IMR-90 (cell line): ENCODE data around the gene PHB1. TPM values are rescaled to one million over a fixed set of nuclear protein-coding genes. Genes with fewer than 3 reads are reported as not detected.

ENCODE experiments used
- ATAC-seq: fragments of 200-7000 bp; cut with Tn5 transposase; 2 replicates; pipeline ENCODE4 v1.9.1; 2020; ENCODE audit warnings: low read depth, mild to moderate bottlenecking, moderate library complexity
- BruUV-seq: library from RNA; stranded (reverse); fragments of 400-500 nt; replicated peaks from 2 replicates; lab custom pipeline; 2021; lab: Mats Ljungman, UMichigan
- CTCF ChIA-PET: fragments of 300-600 bp; formaldehyde crosslinking; extraction: SDS; loops from one replicate; lab custom pipeline; 2021; ENCODE audit warnings: antibody characterized with exemption; lab: Yijun Ruan, JAX
- POLR2A ChIA-PET: fragments of 300-600 bp; sonication (Branson Sonifier 250); formaldehyde crosslinking; loops from one replicate; lab custom pipeline; 2022; ENCODE audit warnings: antibody characterized with exemption; ENCODE audit not compliant: unreplicated experiment; lab: Charles Lee
- DNase-seq: peaks from one replicate; pipeline ENCODE4 v3.0.0; 2013
- H2AFZ ChIP-seq: replicated peaks from 2 replicates; pipeline ENCODE3; 2013; ENCODE audit warnings: low read length, mild to moderate bottlenecking; ENCODE audit not compliant: poor library complexity
- H2AK5ac ChIP-seq: 2 replicates; pipeline ENCODE4 v1.6.1; 2013; ENCODE audit warnings: low read depth, low read length, inconsistent platforms
- H2AK9ac ChIP-seq: replicated peaks from 2 replicates; pipeline ENCODE3; 2013; ENCODE audit warnings: mild to moderate bottlenecking, low read depth, low read length, moderate library complexity; ENCODE audit not compliant: poor library complexity
- H2BK120ac ChIP-seq: 2 replicates; pipeline ENCODE4 v1.6.1; 2013; ENCODE audit warnings: low read depth, low read length, inconsistent platforms
- H2BK15ac ChIP-seq: 3 replicates; pipeline ENCODE4 v1.6.1; 2013; ENCODE audit warnings: low read depth, low read length, inconsistent platforms
- H2BK20ac ChIP-seq: 2 replicates; pipeline ENCODE4 v1.6.1; 2013; ENCODE audit warnings: low read depth, mild to moderate bottlenecking, inconsistent platforms, low read length, moderate library complexity
- H2BK5ac ChIP-seq: 2 replicates; pipeline ENCODE4 v1.6.1; 2013; ENCODE audit warnings: mild to moderate bottlenecking, low read depth, low read length, inconsistent platforms; ENCODE audit not compliant: poor library complexity, severe bottlenecking
- H3K14ac ChIP-seq: replicated peaks from 2 replicates; pipeline ENCODE4 v1.6.1; 2013; ENCODE audit warnings: low read depth, low read length, inconsistent platforms
- H3K18ac ChIP-seq: 2 replicates; pipeline ENCODE4 v1.6.1; 2013; ENCODE audit warnings: low read depth, low read length, control low read depth
- H3K23ac ChIP-seq: 2 replicates; pipeline ENCODE4 v1.6.1; 2013; ENCODE audit warnings: low read depth, low read length, inconsistent platforms
- H3K27ac ChIP-seq: 2 replicates; pipeline ENCODE4 v1.5.1; 2013; ENCODE audit warnings: mild to moderate bottlenecking, control low read depth, low read length; ENCODE audit not compliant: insufficient read depth
- H3K27me3 ChIP-seq: 2 replicates; pipeline ENCODE4 v1.6.1; 2013; ENCODE audit warnings: low read length; ENCODE audit not compliant: control insufficient read depth, insufficient read depth
- H3K36me3 ChIP-seq: 2 replicates; pipeline ENCODE4 v1.6.1; 2013; ENCODE audit warnings: low read length, mixed read lengths; ENCODE audit not compliant: control insufficient read depth, insufficient read depth
- H3K4ac ChIP-seq: 2 replicates; pipeline ENCODE4 v1.6.1; 2013; ENCODE audit warnings: low read depth, low read length, inconsistent platforms
- H3K4me1 ChIP-seq: 2 replicates; pipeline ENCODE4 v1.6.1; 2013; ENCODE audit warnings: low read length, mixed read lengths; ENCODE audit not compliant: control insufficient read depth, insufficient read depth
- H3K4me2 ChIP-seq: 2 replicates; pipeline ENCODE4 v1.6.1; 2013; ENCODE audit warnings: low read depth, mild to moderate bottlenecking, control low read depth, low read length, moderate library complexity
- H3K4me3 ChIP-seq: 2 replicates; pipeline ENCODE4 v1.5.1; 2013; ENCODE audit warnings: low read depth, mild to moderate bottlenecking, control low read depth, low read length, moderate library complexity; ENCODE audit not compliant: insufficient read depth
- H3K56ac ChIP-seq: 2 replicates; pipeline ENCODE4 v1.6.1; 2013; ENCODE audit warnings: low read length, inconsistent platforms; ENCODE audit not compliant: insufficient read depth; ENCODE audit errors: extremely low read depth
- H3K79me1 ChIP-seq, 2 experiments: 2 replicates each; pipeline ENCODE4 v1.6.1; 2013; ENCODE audit warnings: low read length in 2 of 2, inconsistent platforms in 1 of 2, low read depth in 1 of 2
- H3K9ac ChIP-seq: 2 replicates; pipeline ENCODE4 v1.6.1; 2013; ENCODE audit warnings: low read depth, low read length, control low read depth
- H3K9me1 ChIP-seq: 2 replicates; pipeline ENCODE4 v1.6.1; 2013; ENCODE audit warnings: low read length, inconsistent platforms; ENCODE audit not compliant: insufficient read depth
- H3K9me3 ChIP-seq: 2 replicates; pipeline ENCODE4 v1.6.1; 2013; ENCODE audit warnings: low read length; ENCODE audit not compliant: control insufficient read depth, insufficient read depth
- H4K20me1 ChIP-seq: 2 replicates; pipeline ENCODE4 v1.6.1; 2013; ENCODE audit warnings: low read length, inconsistent platforms; ENCODE audit not compliant: insufficient read depth
- H4K5ac ChIP-seq: 2 replicates; pipeline ENCODE4 v1.6.1; 2013; ENCODE audit warnings: mild to moderate bottlenecking, low read depth, low read length, control low read depth
- H4K8ac ChIP-seq, 2 experiments: 2 replicates each; pipeline ENCODE4 v1.6.1; 2013; ENCODE audit warnings: low read depth in 2 of 2, low read length in 2 of 2, control low read depth in 1 of 2, inconsistent platforms in 1 of 2
- H4K91ac ChIP-seq: 2 replicates; pipeline ENCODE4 v1.6.1; 2013; ENCODE audit warnings: low read depth, low read length, inconsistent platforms; ENCODE audit not compliant: insufficient read depth
- CEBPB ChIP-seq: IDR thresholded peaks from 2 replicates; pipeline ENCODE4 v1.6.1; 2012; ENCODE audit warnings: low read depth, low read length, improper control_type of control experiment
- MAFK ChIP-seq: IDR thresholded peaks from 2 replicates; pipeline ENCODE4 v1.6.1; 2012; ENCODE audit warnings: low read depth, low read length, improper control_type of control experiment
- NFE2L2 ChIP-seq: fragments of 150-350 bp; IDR thresholded peaks from 2 replicates; pipeline ENCODE4 v1.6.1; 2016; ENCODE audit warnings: low read depth, mild to moderate bottlenecking, low read length
- RCOR1 ChIP-seq: IDR thresholded peaks from 2 replicates; pipeline ENCODE4 v1.6.1; 2012; ENCODE audit warnings: mild to moderate bottlenecking, low read length, improper control_type of control experiment; ENCODE audit not compliant: insufficient replicate concordance
- SMC3 ChIP-seq: fragments of 150-350 bp; IDR thresholded peaks from 2 replicates; pipeline ENCODE4 v1.6.1; 2016; ENCODE audit warnings: low read depth, mild to moderate bottlenecking, antibody characterized with exemption, low read length, moderate library complexity
- WGBS, 2 experiments: methylation state at CpG; one replicate each; pipeline versions ENCODE4 v1.1.5 to v1.1.7; 2013; ENCODE audit warnings: missing lambda C conversion rate in 2 of 2; ENCODE audit not compliant: insufficient read length in 1 of 2; ENCODE audit errors: extremely low coverage in 2 of 2; 5-methylcytosine and 5-hydroxymethylcytosine counted together
- dilution Hi-C: fragments of 300-500 bp; cut with HindIII; formaldehyde crosslinking; loops from one replicate; pipeline ENCODE4 v1.14.3; 2018; ENCODE audit warnings: low sequenced_read_pairs; ENCODE audit not compliant: unreplicated experiment
- in situ Hi-C: fragments of 300-500 bp; cut with MboI; formaldehyde crosslinking; loops from 3 replicates; pipeline ENCODE4 v1.14.3; 2019; ENCODE audit warnings: low sequenced_read_pairs, inconsistent platforms, mixed read lengths
- intact Hi-C: fragments of 100-400 bp; cut with micrococcal nuclease; formaldehyde crosslinking; loops from 2 replicates; pipeline ENCODE4 v1.10.0; 2022
- polyA plus RNA-seq, 3 experiments: library from polyadenylated mRNA; depleted of rRNA; stranded (reverse); fragments of >200 nt; gene quantifications; 2 replicates each; pipeline ENCODE4 v1.2.3, GENCODE V29; 2012; ENCODE audit warnings: low replicate concordance in 1 of 3
- total RNA-seq: library from RNA; depleted of rRNA; stranded (reverse); fragments of >200 nt; gene quantifications from 2 replicates; pipeline ENCODE4 v1.2.3, GENCODE V29; 2012

The PHB1 gene
- total and polyA plus RNA-seq, 2 of the 4 experiments (the other 2 are of a cell fraction), result 283 to 294 TPM

- no peak for TF ChIP-seq SMC3
- TF ChIP-seq CEBPB, result no peak
- no peak for TF ChIP-seq MAFK
Measured at GRCh38 chr17:49402706-49403105, 12.0 kb downstream of the PHB1 start (continued).

DNA sequence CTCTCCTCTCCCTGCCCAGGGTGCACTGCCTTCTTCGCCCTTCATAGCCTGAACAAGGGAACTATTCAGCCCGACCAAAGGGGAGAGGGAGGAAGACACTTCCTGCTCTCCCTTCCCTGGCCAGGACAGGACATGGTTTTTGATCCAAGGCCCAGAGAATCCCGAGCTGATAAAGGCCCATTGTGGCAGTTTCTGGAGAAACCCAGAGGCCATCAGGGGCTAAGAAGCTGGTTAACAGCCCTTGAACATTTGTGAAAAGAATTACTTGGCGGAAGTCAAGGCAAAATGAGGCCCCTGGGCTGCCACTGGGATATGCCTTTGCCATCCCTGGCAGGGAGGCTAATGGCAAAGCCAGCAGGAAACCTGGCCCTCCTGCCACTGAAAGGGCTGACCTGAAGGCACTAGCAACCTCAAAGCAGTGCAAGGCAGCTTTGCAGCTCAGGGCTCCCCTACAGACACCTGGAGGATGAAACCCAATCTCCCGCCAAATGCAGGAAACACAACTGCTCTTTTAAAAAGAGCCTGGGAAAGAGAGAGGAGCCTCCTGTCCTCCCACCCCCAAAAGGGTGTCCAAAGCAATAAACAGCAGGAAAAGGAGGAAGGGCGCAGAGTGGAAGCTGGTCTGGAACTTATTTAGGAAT lies 12.6 kb downstream of the PHB1 start:
- intact Hi-C loops (no loop called here), dilution Hi-C loops (no loop called here), in situ Hi-C loops (no loop called here)
- Histone ChIP-seq H2BK120ac (no peak overlapping the region), H3K23ac (no peak overlapping the region), H3K36me3 (peaks cover 34% of the 10 kb centered on the region), H3K14ac (no peak overlapping the region), H2BK15ac (no peak overlapping the region), H4K5ac (no peak overlapping the region), H4K91ac (no peak overlapping the region), H3K27me3 (peaks cover 7% of the 10 kb centered on the region), H3K56ac (no peak overlapping the region), H3K4me1 (no peaks in the 10 kb centered on the region), H2BK5ac (no peak overlapping the region), H3K4ac (no peak overlapping the region), H4K8ac (no peak overlapping the region), H3K27ac (no peak overlapping the region), H3K4me3 (no peak overlapping the region), H3K9ac (no peak overlapping the region), H2AK5ac (no peak overlapping the region), H2BK20ac (no peak overlapping the region), H2AFZ (no peak overlapping the region), H3K4me2 (no peak overlapping the region), H3K18ac (no peak overlapping the region), H3K79me1 (no peaks in the 10 kb centered on the region), H3K9me1 (no peaks in the 10 kb centered on the region; the same call in 1 of the 2 replicates), H2AK9ac (no peak overlapping the region), H4K20me1 (no peaks in the 10 kb centered on the region), H3K9me3 (no peaks in the 10 kb centered on the region)
- no peak for DNase-seq
- 100% methylated on average over 1 of the region's 6 CpGs; no CpG with 5 or more reads in 1 of the 2 experiments for WGBS, 2 experiments
- CTCF ChIA-PET, result interaction anchor here (0.6 kb wide), 1 partner anchor 12 kb away, joined by 3 read pairs; the partner anchor contains the start of gene PHB1
- no peak for ATAC-seq
- no TSS peak for BruUV-seq
- POLR2A ChIA-PET, result no interaction called here
- TF ChIP-seq RCOR1 (no peak), NFE2L2 (no peak)
